Measurements from ENCODE around the gene PRSS38.

The PRSS38 gene

DNA sequence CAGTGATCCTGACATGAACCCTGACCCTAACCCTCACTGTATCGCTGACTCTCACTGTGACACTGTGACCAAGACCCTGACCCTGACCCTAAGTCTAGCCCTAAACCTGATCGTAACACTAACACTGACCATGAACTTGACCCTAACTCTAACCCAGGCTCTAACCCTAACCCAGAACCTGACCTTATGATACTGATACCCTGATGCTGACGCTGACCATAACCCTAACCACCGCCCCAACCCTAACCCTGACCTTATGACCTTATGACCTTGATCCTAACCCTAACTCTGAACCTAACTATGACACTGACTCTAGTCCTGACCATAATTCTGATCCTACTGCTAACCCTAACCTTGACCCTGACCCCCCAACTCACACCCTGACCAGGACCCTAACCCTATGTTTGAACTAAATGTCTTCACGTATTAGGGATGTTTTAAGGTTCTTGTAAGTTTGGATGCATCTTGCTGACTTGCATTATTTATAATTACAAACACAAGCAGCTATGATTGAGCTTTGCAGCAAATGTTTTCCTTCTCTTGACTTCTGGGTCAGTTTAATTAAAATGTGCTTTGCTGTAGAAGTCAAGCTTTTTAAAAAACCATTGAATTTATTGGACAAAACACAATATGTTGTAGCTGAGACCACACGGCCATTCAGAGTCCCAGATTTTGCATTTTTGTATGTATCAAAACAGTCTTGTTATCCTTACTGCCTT is 23.9 kb upstream of the PRSS38 start:
- TF ChIP-seq CTCF (IDR thresholded peaks at IDR 0.05; ENCODE audit: low read depth, low read length), result no peak
- DNase-seq (ENCODE audit: extremely low read depth, low read depth), result no peak

GRCh38 chr1:227792216-227793078 is 23.0 kb upstream of the PRSS38 start:
- TF ChIP-seq CTCF (IDR thresholded peaks at IDR 0.05; ENCODE audit: low read depth, low read length), result no peak; the same call in none of the 2 replicates
- DNase-seq (ENCODE audit: extremely low read depth, low read depth), result no peak

- DNase-seq (ENCODE audit: extremely low read depth, low read depth), result no peak
- TF ChIP-seq CTCF (IDR thresholded peaks at IDR 0.05; ENCODE audit: low read depth, low read length), result no peak
These were observed 22.2 kb upstream of the PRSS38 start for GRCh38 chr1:227793079-227793947.

DNA sequence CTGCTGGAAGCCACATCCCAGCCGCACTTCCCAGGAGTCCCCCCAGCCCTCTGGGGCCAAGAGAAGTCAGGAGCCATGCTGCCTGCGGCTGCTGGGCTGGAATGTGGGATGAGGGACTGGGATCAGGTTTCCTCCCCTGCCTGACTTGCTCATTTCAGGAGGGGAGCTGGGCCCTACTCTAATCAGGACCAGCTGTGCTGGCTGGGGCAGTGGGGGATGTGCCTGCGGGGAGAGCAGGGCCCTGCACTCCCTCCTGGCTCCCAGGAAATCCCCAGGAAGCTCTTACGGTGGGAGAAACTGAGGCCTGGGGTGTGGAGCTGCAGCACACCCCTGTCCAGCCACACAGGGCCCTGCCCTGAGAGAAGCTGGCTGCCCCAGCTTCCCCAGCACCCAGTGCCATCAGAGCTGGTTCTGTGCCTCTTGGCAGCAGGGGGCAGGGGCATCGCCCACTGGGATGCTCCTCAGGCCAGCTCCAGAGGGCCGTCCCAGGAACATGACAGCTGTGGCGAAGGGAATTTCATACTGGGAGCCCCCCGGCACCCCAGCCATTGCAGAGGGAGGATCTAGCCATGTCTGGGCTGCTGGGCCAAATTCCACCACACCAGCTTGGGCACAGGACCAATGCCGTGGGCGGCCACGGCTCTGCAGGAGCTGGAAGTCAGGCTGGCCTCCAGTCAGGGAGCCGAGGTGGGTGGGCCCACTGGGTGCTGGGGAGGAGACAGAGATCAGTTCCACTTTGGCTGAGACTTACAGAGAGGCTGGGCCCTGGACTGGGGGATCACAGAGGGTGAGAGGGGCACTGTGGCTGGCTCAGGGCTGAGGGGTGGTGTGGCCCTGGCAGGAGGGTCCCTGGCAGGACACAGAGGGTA is 21.3 kb upstream of the PRSS38 start:
- peak; percentile 83 for DNase-seq (ENCODE audit: extremely low read depth, low read depth)

GRCh38 chr1:227794817-227795192 is 20.7 kb upstream of the PRSS38 start:
- DNase-seq (ENCODE audit: extremely low read depth, low read depth), result no peak
- no peak for TF ChIP-seq CTCF (IDR thresholded peaks at IDR 0.05; ENCODE audit: low read depth, low read length)

More for the DNA sequence above, 21.3 kb upstream of the PRSS38 start:
- TF ChIP-seq CTCF (IDR thresholded peaks at IDR 0.05; ENCODE audit: low read depth, low read length), result no peak

GRCh38 chr1:227795732-227796131 is 19.7 kb upstream of the PRSS38 start:
- no peak for DNase-seq (ENCODE audit: extremely low read depth, low read depth)
- TF ChIP-seq CTCF (IDR thresholded peaks at IDR 0.05; ENCODE audit: low read depth, low read length), result no peak

All from AG09319 (cell line).